Keratinocyte (primary cell): ENCODE measurements around the gene ZNF148. TPM values are rescaled to one million over a fixed set of nuclear protein-coding genes. Genes with fewer than 3 reads are reported as not detected.

Source experiments
- DNase-seq: peaks from one replicate; pipeline ENCODE4 v3.0.0-alpha.2; 2011; ENCODE audit warnings: low read depth, missing footprints, low spot score
- FAIRE-seq: peaks from 2 replicates; lab custom pipeline; 2011; peaks lifted over from hg19 to GRCh38; lab: Jason Lieb, UNC
- H2AFZ ChIP-seq: 2 replicates; pipeline ENCODE4 v1.6.0; 2012; ENCODE audit warnings: low read length, control low read depth, inconsistent platforms; ENCODE audit not compliant: control insufficient read depth
- H3K27ac ChIP-seq: 2 replicates; pipeline ENCODE4 v1.5.1; 2011; ENCODE audit warnings: low read length; ENCODE audit not compliant: control insufficient read depth, insufficient read depth
- H3K27me3 ChIP-seq: 3 replicates; pipeline ENCODE4 v1.6.0; 2011; ENCODE audit warnings: low read length; ENCODE audit not compliant: control insufficient read depth, insufficient read depth; ENCODE audit errors: extremely low read depth
- H3K36me3 ChIP-seq, 2 experiments: 2 replicates in 1 of 2; 3 replicates in 1 of 2; pipeline ENCODE4 v1.5.1; 2011; ENCODE audit warnings: low read length in 2 of 2, mild to moderate bottlenecking in 1 of 2; ENCODE audit not compliant: control insufficient read depth in 2 of 2, insufficient read depth in 2 of 2; ENCODE audit errors: extremely low read depth in 1 of 2
- H3K4me1 ChIP-seq: 3 replicates; pipeline ENCODE4 v1.5.1; 2011; ENCODE audit warnings: low read length; ENCODE audit not compliant: control insufficient read depth, insufficient read depth; ENCODE audit errors: extremely low read depth
- H3K4me2 ChIP-seq: 3 replicates; pipeline ENCODE4 v1.6.0; 2011; ENCODE audit warnings: low read depth, low read length; ENCODE audit not compliant: control insufficient read depth, insufficient read depth; ENCODE audit errors: extremely low read depth
- H3K4me3 ChIP-seq, 3 experiments: fragments of 200-600 bp in 1 of 3; sonication (generic) in 1 of 3; 2 replicates in 2 of 3; 3 replicates in 1 of 3; pipeline ENCODE4 v1.5.1; 2011 to 2016; ENCODE audit warnings: low read length in 3 of 3, mild to moderate bottlenecking in 3 of 3, control low read depth in 2 of 3, inconsistent platforms in 1 of 3, low read depth in 1 of 3, mixed read lengths in 1 of 3, mixed run types in 1 of 3, moderate library complexity in 1 of 3; ENCODE audit not compliant: control insufficient read depth in 2 of 3, insufficient read depth in 2 of 3; ENCODE audit errors: extremely low read depth in 1 of 3
- H3K79me2 ChIP-seq: 2 replicates; pipeline ENCODE4 v1.6.0; 2012; ENCODE audit warnings: low read length; ENCODE audit not compliant: control insufficient read depth, insufficient read depth
- H3K9ac ChIP-seq: 3 replicates; pipeline ENCODE4 v1.6.0; 2011; ENCODE audit warnings: low read length; ENCODE audit not compliant: control insufficient read depth, insufficient read depth; ENCODE audit errors: extremely low read depth
- H3K9me1 ChIP-seq: 3 replicates; pipeline ENCODE4 v1.6.0; 2011; ENCODE audit warnings: low read length; ENCODE audit not compliant: control insufficient read depth, insufficient read depth; ENCODE audit errors: extremely low read depth
- H3K9me3 ChIP-seq: 2 replicates; pipeline ENCODE4 v1.5.1; 2012; ENCODE audit warnings: low read depth, low read length; ENCODE audit not compliant: control insufficient read depth
- H4K20me1 ChIP-seq: 3 replicates; pipeline ENCODE4 v1.6.0; 2011; ENCODE audit warnings: low read length; ENCODE audit not compliant: control insufficient read depth, insufficient read depth; ENCODE audit errors: extremely low read depth
- CTCF ChIP-seq, 3 experiments: IDR thresholded peaks in 1 of 3; conservative IDR thresholded peaks in 1 of 3; optimal IDR thresholded peaks in 1 of 3; 2 replicates in 2 of 3; 3 replicates in 1 of 3; pipeline versions ENCODE3 to v1.5.1; 2011; ENCODE audit warnings: low read length in 3 of 3, mild to moderate bottlenecking in 3 of 3, moderate library complexity in 2 of 3, control low read depth in 1 of 3, inconsistent platforms in 1 of 3; ENCODE audit not compliant: insufficient read depth in 2 of 3; ENCODE audit errors: extremely low read depth in 1 of 3
- EZH2 ChIP-seq: IDR thresholded peaks from one replicate; pipeline ENCODE4 v1.6.1; 2012; ENCODE audit warnings: inconsistent platforms, mild to moderate bottlenecking, low read length, moderate library complexity
- dilution Hi-C: fragments of 300-500 bp; cut with MboI; formaldehyde crosslinking; loops from one replicate; pipeline ENCODE4 v1.7.0; 2020; ENCODE audit warnings: low sequenced_read_pairs; ENCODE audit not compliant: extremely low pct_ligation_motif_present
- polyA plus RNA-seq, 5 experiments: library from polyadenylated mRNA; depleted of rRNA in 3 of 5; stranded (reverse) in 3 of 5; stranded (forward) in 1 of 5; unstranded in 1 of 5; fragments of >200 nt; gene quantifications; 1 replicate in 1 of 5; 2 replicates in 3 of 5; 3 replicates in 1 of 5; pipeline versions ENCODE4 v1.2.1 to v1.2.3, GENCODE V29; 2011 to 2012; ENCODE audit warnings: missing spikeins in 2 of 5, low read depth in 1 of 5, low replicate concordance in 1 of 5

Gene ZNF148
- polyA plus RNA-seq, 1 donor (not counting 4 experiments of a cell fraction or from before 2014, with no cell fraction given), result 21.4 TPM

- Histone ChIP-seq H3K4me1 (peaks cover 16% of the 10 kb centered on the region), H3K36me3 (no peaks in the 10 kb centered on the region), H4K20me1 (peaks cover 8% of the 10 kb centered on the region), H2AFZ (no peak overlapping the region), H3K27ac (no peak overlapping the region), H3K4me3 (no peak overlapping the region), H3K9me1 (no peaks in the 10 kb centered on the region), H3K27me3 (no peaks in the 10 kb centered on the region), H3K9me3 (no peaks in the 10 kb centered on the region), H3K9ac (no peak overlapping the region), H3K79me2 (peaks cover 97% of the 10 kb centered on the region), H3K4me2 (no peak overlapping the region)
- no peak for DNase-seq
- no peak for FAIRE-seq
- dilution Hi-C loops, result no loop called here
- TF ChIP-seq EZH2, result no peak
- TF ChIP-seq CTCF (optimal IDR thresholded peaks at IDR 0.05 in 1 of 3, IDR thresholded peaks at IDR 0.05 in 1 of 3, conservative IDR thresholded peaks at IDR 0.05 in 1 of 3; ENCODE audit: extremely low read depth in 1 of 3, insufficient read depth in 2 of 3, low read length in 3 of 3), result no peak
Observed at GRCh38 chr3:125353128-125353527, 22.0 kb downstream of the ZNF148 start.

GRCh38 chr3:125351814-125352456, 23.2 kb downstream of the ZNF148 start:
- dilution Hi-C loops, result no loop called here
- Histone ChIP-seq H3K4me1 (peaks cover 11% of the 10 kb centered on the region), H3K4me3 (no peak overlapping the region), H3K9me1 (no peaks in the 10 kb centered on the region), H3K27ac (no peak overlapping the region), H3K36me3 (no peaks in the 10 kb centered on the region), H3K27me3 (no peaks in the 10 kb centered on the region), H3K9me3 (no peaks in the 10 kb centered on the region), H3K4me2 (no peak overlapping the region), H3K9ac (no peak overlapping the region), H3K79me2 (peaks cover 96% of the 10 kb centered on the region), H4K20me1 (peaks cover 8% of the 10 kb centered on the region), H2AFZ (no peak overlapping the region)
- TF ChIP-seq EZH2 (no peak), CTCF (optimal IDR thresholded peaks at IDR 0.05 in 1 of 3, IDR thresholded peaks at IDR 0.05 in 1 of 3, conservative IDR thresholded peaks at IDR 0.05 in 1 of 3; ENCODE audit: extremely low read depth in 1 of 3, insufficient read depth in 2 of 3, low read length in 3 of 3) (no peak)
- no peak for DNase-seq
- FAIRE-seq, result peak; percentile 17
